ENCODE results near the gene EPS15. TPM values are rescaled to one million over a fixed set of nuclear protein-coding genes. Genes with fewer than 3 reads are reported as not detected.
A peak's percentile ranks its signal among the peaks of the same experiment; 100 is the strongest.
"Not testable (repeated sequence)": the region's sequence is repeated elsewhere in the genome, so short reads cannot be mapped to it uniquely, and the experiment has no call there.

EPS15 gene
- polyA plus RNA-seq (ENCODE audit: insufficient read depth in 1 of 5, insufficient read length in 5 of 5, low replicate concordance in 1 of 5): 10 to 100 TPM; 36.0 to 63.1 (median 54.0) TPM
- long read RNA-seq, donor 1, full-length matches to known transcripts: 1 of 1 reads
- long read RNA-seq, donor 1, partial matches to known transcripts: 0 of 1 reads
- long read RNA-seq, donor 1, other reads (novel, unspliced or antisense): 0 of 1 reads
- long read RNA-seq, donor 2, full-length matches to known transcripts: 2 of 2 reads
- long read RNA-seq, donor 2, partial matches to known transcripts: 0 of 2 reads
- long read RNA-seq, donor 2, other reads (novel, unspliced or antisense): 0 of 2 reads
- long read RNA-seq, donor 3, full-length matches to known transcripts: 1 of 1 reads
- long read RNA-seq, donor 3, partial matches to known transcripts: 0 of 1 reads
- long read RNA-seq, donor 3, other reads (novel, unspliced or antisense): 0 of 1 reads
- long read RNA-seq, donor 4: 0 reads
- long read RNA-seq, donor 5, partial matches to known transcripts: 12 of 12 reads
- long read RNA-seq, donor 5, other reads (novel, unspliced or antisense): 0 of 12 reads
- long read RNA-seq, donor 6, full-length matches to known transcripts: 2 of 2 reads
- long read RNA-seq, donor 6, partial matches to known transcripts: 0 of 2 reads
- long read RNA-seq, donor 6, other reads (novel, unspliced or antisense): 0 of 2 reads
- long read RNA-seq, donor 7, partial matches to known transcripts: 33 of 33 reads
- long read RNA-seq, donor 7, other reads (novel, unspliced or antisense): 0 of 33 reads
- long read RNA-seq, donor 8, partial matches to known transcripts: 20 of 20 reads
- long read RNA-seq, donor 8, other reads (novel, unspliced or antisense): 0 of 20 reads

DNA sequence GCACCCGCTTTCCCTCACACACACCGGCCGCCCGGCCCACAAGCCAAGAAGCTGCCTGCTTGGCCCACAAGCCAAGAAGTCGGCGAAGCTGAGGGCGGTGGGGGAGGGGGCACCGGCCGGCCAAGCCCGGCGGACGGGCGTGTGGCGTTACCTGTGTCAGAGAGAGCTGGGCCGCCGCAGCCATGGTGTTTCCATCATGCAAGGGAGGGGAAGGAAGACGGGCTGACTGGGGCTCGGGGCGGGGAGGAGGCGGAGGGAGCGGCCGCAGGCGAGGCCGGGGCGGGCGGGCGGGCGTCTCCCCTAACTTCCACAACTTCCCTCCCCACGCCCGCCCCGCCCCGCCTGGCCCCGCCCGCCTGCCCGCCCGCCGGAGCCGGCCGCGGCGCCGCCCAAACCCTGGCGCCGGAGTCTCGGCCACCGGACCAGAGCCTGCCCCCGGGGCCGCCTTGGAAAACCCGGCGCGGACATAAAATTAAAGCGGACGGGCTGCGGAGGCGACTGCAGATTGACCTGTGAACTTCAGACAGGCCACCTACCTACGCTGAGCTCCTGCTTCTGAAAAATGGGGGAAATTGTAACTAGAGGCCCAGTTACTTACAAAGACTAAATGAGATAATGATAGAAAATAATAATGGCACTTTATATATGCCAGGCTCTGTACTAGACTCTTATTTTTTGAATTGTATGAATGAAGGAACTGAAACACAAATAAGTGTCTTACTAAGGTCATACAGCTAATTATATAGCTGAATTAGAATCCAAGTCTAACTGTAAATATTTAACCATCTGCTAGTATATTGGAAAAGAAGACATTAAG lies at the start of gene EPS15:
Gene EPS15, minus strand, starts transcription at position 219 of the 817 bp plus-strand sequence. Its CDS starts 35 bp downstream, at position 184.
- DNase-seq: peak; percentile 70 to 73

DNA sequence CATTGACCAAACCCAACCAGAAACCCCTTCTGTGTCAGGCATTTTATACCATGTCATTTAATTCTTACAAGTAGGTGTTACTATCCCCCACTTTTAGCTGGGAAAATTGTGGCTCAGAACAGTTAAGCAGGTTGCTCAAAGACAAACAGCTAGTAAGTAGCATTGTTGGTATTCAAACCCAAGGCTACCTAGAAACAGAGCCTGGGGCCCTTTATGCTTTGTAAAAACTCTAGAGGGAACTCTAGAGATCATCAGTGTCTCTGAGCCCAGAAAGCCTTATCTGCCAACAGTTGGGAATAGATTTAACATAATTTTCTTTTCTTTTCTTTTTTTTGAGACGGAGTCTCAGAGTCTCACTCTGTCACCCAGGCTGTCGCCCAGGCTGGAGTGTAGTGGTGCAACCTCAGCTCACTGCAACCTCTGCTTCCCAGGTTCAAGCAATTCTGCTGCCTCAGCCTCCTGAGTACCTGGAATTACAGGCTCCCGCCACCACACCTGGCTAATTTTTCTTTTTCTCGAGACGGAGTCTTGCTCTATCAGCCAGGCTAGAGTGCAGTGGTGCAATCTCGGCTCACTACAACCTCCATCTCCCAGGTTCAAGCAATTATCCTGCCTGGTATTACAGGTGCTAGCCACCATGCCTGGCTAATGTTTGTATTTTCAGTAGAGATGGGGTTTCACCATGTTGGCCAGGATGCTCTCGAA lies 49.3 kb upstream of the EPS15 start:
- DNase-seq: no peak

DNA sequence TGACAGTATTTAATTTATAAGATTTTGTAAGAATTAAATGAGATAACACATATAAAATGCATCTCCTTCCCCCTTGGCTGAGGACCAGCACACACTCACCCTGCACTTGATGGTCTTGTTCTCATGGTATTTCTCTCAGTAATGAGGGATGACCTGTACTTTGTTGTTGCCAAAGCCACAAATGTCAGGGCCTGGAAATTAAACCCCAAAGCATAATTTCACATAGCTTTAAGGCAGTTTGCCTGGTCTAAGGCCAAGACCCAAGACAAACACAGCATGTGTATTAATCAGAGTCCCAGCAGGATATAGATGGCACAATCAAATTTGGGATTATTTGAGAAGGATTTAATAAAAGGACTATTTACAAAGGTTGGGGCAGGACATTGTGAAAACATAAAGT lies 48.6 kb upstream of the EPS15 start:
- no peak for DNase-seq

DNA sequence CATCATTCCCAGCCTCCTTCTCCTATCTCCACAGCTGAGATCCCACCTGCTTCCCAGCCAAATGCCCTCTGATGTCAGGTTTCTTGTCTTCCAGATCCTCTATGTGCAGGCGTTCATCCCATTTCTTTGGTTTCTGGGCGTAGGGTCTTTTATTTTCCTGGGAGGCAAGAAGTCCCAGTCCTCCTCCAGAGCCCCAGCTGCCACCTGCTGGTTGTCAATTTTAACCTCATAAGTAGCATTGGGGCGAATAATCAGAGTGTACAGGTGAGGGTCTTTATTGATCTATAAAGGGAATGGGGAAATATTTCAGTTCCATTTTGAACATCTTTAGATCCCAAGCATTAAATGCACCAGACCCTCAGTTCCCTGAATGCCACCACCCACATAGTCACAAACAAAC lies 47.2 kb upstream of the EPS15 start:
- no peak for DNase-seq

DNA sequence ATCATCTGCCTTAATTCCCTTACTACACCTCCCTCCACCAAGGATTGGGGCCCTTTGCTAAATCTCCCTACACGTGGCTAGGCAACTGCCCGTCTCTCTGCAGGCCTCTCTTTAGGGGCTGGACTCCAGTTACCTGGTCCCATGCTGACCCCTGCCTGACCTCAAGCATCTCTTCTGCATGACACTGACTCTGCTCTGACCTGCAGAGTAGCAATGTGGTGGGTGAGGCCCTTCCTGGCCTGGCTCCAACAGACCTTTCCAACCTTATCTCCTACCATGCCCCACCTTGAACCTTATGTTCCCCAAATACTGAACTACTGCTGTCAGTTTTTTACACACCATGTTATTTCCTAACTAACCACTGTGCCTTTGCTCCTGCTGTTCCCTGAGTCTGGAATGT lies 45.9 kb upstream of the EPS15 start:
- no peak for DNase-seq

DNA sequence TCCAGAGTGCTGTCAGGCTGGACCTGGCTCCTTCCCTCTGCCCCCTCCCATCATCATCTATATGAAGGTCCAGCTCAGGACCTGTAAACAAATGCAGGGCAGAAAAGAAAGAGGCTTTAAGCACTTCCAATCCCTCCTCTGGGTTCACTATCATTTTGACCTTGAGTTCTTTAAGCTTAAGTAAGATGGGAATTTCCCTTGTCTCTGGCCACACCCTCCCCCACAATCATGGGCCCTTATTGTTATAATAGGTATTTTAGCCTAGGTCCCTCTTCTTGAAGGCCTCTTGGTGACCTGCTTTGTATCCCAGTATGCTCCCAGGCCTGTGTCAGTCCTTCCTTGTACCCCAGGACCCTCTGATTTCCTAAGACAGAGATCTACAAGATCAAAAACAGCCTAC lies 45.1 kb upstream of the EPS15 start:
- DNase-seq: no peak

DNA sequence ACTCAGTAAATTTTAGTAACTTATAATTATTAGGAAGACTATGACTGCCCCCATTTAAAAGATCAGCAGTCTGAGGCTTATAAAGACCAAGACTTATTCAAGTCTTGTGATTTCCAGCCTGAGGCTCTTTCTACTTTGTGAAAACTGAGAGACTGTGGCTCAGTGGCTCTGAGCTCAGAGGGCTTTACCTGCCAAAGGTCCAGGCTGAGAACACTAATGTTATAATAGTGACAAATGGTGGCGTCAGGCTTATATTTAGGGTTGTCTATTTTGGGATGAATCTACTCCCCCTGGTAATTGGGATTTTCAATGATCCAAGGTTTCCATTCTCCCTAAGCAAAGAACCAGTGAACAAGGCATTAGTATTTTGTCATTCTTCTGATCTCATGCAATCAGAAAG lies 42.6 kb upstream of the EPS15 start:
- no peak for DNase-seq

DNA sequence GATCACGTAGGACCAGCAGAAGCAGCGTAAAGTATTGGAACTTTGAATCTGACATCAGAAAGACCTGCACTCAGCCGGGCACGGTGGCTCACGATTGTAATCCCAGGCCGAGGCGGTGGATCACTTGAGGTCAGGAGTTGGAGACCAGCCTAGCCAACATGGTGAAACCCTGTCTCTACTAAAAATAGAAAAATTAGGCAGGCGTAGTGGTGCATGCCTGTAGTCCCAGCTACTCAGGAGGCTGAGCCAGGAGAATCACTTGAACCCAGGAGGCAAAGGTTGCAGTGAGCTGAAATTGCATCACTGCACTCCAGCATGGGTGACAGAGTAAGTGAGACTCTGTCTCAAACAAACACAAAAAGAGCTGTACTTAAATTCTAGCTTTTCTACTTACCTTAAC lies 41.8 kb upstream of the EPS15 start:
- not testable (repeated sequence) for DNase-seq

DNA sequence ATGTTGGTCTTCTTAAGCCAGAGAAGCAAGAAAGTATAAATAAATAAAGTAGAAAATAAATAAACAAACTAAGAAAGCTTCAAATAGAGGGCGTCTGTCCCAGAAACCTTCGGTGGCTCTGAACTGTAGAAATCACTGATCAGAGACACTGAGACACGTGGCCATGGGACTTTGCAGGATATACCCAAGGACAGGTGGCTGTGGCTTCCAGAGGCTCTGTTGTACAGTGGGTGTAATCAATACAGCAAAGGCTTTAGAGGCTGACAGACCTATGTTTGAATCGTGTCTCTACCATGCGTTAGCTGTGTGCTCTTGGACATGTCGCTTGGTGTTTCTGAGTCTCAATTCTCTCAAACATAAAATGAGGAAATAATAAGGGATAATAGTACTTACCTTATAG lies 41.0 kb upstream of the EPS15 start:
- DNase-seq: no peak

DNA sequence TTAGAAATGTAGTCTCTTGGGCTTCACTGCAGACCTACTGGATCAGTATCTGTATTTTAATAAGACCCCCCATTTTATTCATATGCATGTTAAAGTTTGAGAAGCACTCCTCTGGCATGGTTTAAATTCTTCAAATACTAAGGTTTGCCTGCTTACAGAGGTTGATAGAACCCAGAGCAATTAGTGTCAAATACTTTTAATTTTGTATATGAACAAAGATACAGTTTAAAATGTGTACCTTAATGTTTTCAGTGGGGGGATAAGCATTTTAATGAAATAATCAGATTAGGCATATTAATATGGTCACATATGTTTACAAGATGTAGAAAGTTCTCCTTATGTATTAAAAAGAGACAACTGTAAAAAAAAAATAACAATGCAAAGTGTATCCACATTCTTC lies 40.4 kb upstream of the EPS15 start:
- no peak for DNase-seq

DNA sequence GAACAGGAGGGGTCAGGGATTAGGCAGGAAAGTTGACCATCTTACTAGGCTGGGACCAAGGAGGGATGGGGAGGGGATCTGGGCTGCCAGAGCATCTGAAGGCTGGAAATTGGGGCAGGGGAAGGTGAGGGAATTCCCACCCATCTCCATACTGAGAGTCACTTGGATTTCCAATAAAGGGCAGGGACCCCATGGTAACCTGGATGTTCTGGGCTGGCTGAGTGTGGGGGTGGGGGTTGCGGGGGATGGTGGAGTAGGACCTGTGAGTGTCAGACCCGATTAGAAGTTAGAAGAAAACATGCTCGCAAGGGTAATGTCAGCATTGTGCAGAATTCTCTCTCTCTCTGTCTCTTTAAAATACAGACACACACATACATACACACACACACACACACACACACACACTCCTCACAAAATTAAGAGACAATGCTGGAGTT lies 40.0 kb upstream of the EPS15 start:
- DNase-seq: no peak

DNA sequence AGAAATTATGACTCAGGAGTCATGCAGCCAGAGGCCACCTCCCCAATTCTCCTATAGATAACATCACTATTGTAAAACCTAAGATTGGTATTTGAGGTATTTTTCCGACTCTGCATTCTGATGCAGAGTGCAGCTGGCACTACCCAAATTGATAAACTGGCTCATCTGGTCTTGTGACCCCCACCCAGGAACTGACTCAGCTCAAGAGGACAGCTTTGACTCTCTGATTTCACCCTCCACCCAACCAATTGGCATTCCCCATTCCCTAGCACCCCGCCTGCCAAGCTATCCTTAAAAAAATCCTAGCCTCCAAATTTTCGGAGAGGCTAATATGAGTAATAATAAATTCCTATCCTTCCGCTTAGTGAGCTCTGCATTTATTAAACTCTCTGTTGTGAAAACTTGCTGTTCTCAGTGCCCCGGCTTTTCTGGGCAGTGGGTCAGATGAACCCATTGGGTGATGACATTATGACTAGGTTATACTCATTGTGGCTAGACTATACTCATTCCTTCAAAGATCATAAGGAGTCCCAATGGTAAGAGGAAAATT lies 39.4 kb upstream of the EPS15 start:
- DNase-seq: no peak

DNA sequence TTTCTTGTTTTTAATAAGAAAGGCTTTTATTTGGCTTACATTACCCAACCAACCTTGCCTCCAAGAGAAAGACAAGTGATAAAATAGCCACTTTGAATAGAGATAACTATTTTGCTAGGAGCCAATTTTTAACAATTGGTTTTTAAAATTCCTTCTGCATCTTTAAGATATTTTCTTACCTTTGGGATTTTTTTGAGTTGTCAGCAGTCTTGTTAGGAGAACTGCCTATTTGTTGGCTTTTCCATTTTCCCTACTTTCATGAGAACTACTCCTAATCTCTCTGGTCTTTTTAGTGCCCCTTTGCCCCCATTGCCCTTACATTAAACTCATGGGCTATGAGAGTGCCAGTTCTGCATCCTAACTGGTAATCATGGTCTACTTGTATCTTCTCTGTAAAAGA lies 38.1 kb upstream of the EPS15 start:
- no peak for DNase-seq

DNA sequence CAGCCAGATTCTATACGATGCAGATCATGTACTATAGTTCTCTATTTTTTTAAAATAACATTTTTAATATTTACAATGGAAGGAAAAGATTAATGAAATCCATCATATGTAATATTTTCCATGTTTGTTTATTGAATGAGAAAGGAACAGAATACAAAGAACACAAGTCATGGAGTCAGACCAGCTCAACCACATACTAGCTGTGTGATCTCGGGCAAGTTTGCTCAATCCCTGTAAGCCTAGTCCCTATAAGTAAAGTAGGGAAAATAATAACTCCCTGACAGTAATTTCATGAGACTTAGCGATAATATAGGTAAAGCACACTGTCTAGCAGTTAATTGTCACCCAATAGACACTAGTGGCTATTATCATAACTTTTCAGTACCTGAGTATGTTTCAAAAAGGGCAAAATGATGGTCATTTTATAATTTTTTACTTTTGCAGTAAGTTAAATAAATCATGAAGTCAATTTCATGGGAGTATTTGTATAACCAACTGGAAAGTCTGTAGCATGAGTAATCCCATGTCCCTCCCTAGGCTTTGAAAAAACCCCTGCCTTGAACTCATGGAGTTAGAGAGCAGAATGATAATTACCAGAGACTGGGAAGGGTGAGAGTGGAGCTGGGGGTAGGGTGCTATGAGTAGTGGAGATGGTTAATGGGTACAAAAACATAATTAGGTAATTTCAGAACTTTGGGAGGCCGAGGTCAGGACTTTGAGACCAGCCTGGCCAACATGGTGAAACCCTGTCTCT lies 37.0 kb upstream of the EPS15 start:
- no peak for DNase-seq

DNA sequence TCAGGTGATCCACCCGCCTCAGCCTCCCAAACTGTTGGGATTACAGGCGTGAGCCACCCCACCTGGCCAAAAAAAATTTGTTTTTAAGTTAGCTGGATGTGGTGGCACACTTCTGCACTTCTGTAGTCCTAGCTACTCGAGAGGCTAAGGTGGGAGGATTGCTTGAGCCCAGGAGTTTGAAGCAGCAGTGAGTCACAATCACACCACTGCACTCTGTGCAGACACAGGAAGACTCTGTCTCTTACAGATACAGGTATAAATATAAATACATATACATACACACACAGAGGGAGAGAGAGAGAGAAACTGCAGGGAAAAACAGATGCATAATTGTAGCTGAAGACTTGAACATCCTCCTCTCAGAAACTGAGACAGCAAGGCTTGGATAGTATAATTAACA lies 34.8 kb upstream of the EPS15 start:
- no peak for DNase-seq

DNA sequence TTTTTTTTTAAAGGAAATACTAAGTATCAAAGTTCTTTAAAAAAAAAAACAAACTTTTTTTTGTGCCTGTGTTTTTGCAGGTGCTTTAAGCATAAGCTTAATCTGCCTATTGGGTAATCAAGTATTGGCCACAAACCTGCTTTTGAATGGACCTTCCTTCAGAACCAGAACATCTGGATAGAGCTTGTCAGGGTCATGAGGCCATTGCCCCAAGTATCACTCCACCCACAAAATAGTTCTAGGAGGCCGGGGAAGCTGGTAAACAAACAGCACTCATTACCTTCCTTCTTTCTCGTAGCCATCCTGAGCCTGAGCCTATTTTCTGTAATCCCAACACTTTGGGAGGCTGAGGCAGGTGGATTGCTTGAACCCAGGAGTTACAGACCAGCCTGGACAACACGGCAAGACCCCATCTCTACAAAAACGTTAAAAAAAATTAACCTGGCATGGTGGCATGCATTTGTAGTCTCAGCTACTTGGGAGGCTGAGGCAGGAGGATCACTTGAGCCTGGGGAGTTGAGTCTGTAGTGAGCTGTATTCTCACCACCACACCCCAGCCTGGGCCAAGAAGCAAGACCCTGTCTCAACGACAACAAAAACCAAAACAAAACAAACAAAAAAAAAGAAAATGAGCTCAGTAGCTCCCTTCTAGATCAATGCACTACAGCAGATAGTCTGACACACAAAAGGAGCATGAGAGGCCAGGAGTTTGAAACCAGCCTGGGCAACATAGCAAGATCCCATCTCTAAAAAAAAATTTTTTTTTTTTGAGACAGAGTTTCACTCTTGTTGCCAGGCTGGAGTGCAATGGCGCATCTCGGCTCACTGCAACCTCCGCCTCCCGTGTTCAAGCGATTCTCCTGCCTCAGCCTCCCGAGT lies 34.1 kb upstream of the EPS15 start:
- no peak for DNase-seq

DNA sequence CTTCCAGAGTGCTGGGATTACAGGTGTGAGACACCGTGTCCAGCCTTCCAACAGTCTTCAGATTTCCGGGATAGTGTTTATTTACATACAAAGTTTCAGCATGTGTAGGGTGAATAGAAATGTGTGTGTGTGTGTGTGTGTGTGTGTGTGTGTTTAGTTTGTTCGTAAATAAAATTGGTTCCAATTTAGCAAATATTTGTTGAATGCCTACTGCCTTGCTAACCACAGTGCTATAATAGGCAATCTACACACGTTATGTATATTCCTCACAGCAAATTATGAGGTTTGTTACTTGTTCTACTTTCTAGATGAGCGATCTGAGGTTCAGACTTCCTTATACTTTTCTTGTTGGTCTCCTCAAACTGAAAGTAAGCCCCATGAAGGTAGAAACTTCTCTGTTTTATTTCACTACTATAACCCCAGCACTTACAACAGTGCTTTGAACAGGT lies 32.8 kb upstream of the EPS15 start:
- DNase-seq: no peak

DNA sequence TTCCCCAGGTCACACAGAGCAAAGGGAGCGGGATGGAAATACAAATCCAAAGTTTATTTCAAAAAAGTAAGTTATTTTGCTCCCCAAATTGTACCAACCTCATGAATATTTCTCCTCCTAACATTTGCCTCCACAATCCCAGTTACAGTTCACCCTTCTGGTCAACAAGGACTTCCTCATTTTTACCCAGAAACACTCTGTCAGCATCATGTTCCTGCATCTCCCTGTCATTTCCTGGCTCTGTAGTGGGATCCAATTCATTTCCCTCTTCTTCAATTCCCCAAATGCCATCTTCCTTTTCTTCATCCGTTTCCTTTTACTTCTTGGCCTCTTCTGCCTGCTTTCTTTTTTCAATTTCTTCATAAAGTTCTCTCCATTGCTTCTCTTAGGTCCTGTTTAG lies 32.0 kb upstream of the EPS15 start:
- DNase-seq: no peak

DNA sequence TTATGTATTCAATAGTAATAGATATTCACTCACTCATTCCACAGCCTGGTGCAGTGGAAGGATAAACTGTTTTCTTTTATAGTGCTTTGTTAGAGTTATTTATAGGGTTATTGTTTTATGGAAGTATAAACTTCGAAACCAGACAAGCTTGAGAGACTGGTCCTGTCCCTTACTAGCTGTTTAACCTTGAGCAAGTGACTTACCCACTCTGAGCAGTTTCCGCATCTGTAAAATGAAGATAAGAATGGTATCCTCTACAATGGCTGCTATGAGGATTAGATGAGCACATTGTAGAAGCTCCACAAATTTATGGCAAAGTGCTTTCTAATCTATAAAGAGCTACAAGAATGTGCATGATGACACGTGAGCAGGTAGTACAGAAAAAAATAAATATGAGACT lies 30.8 kb upstream of the EPS15 start:
- no peak for DNase-seq

All from right lung (tissue), 10 donors.